H1 (cell line): Measurements from ENCODE around the gene STAMBPL1. TPM values are rescaled to one million over a fixed set of nuclear protein-coding genes. Genes with fewer than 3 reads are reported as not detected.
"Not testable (repeated sequence)": the region's sequence is repeated elsewhere in the genome, so short reads cannot be mapped to it uniquely, and the experiment has no call there.

Experiments used
- CTCF ChIA-PET: fragments of 300-600 bp; sonication (Branson Sonifier 250); formaldehyde crosslinking; loops from one replicate; lab custom pipeline; 2021; ENCODE audit not compliant: partially characterized antibody; lab: Charles Lee
- POLR2A ChIA-PET: fragments of 300-600 bp; sonication (Branson Sonifier 250); formaldehyde crosslinking; loops from one replicate; lab custom pipeline; 2021; ENCODE audit warnings: inconsistent platforms; ENCODE audit not compliant: partially characterized antibody; lab: Charles Lee
- DNase-seq, 2 experiments: peaks; one replicate each; pipeline versions ENCODE4 v3.0.0 to v3.0.0-alpha.2; 2010 to 2022; ENCODE audit warnings: low spot score in 2 of 2, low read depth in 1 of 2, mixed read lengths in 1 of 2
- FAIRE-seq: peaks from 2 replicates; lab custom pipeline; 2011; peaks lifted over from hg19 to GRCh38; lab: Jason Lieb, UNC
- H2AFZ ChIP-seq: 2 replicates; pipeline ENCODE4 v1.8.1; 2012; ENCODE audit warnings: low read length, inconsistent platforms
- H2AK5ac ChIP-seq: 2 replicates; pipeline ENCODE4 v1.6.1; 2013; ENCODE audit warnings: low read depth, low read length
- H2BK120ac ChIP-seq: replicated peaks from 2 replicates; pipeline ENCODE3; 2013; ENCODE audit warnings: low read depth, low read length, inconsistent platforms
- H2BK12ac ChIP-seq: 2 replicates; pipeline ENCODE4 v1.6.1; 2013; ENCODE audit warnings: low read depth, low read length
- H2BK15ac ChIP-seq: 2 replicates; pipeline ENCODE4 v1.6.1; 2013; ENCODE audit warnings: low read length
- H2BK20ac ChIP-seq: 2 replicates; pipeline ENCODE4 v1.6.1; 2013; ENCODE audit warnings: low read length
- H2BK5ac ChIP-seq: 2 replicates; pipeline ENCODE4 v1.6.1; 2013; ENCODE audit warnings: low read depth, low read length
- H3K14ac ChIP-seq: 2 replicates; pipeline ENCODE4 v1.6.1; 2013; ENCODE audit warnings: inconsistent platforms; ENCODE audit not compliant: insufficient read length
- H3K18ac ChIP-seq: 2 replicates; pipeline ENCODE4 v1.6.1; 2013; ENCODE audit warnings: low read length; ENCODE audit errors: extremely low read depth
- H3K23ac ChIP-seq: 2 replicates; pipeline ENCODE4 v1.6.1; 2013; ENCODE audit warnings: inconsistent platforms; ENCODE audit not compliant: insufficient read length
- H3K23me2 ChIP-seq: 2 replicates; pipeline ENCODE4 v1.6.1; 2013; ENCODE audit warnings: low read depth, low read length
- H3K27ac ChIP-seq: 2 replicates; pipeline ENCODE4 v1.6.1; 2011; ENCODE audit warnings: low read depth, low read length, inconsistent platforms
- H3K27me3 ChIP-seq, 4 experiments: replicated peaks in 1 of 4; 1 replicate in 1 of 4; 2 replicates in 3 of 4; pipeline versions ENCODE4 v1.6.1 to v1.8.1; 2011 to 2013; ENCODE audit warnings: low read length in 3 of 4, mild to moderate bottlenecking in 3 of 4, inconsistent platforms in 2 of 4, mixed read lengths in 2 of 4, moderate library complexity in 1 of 4; ENCODE audit not compliant: control insufficient read depth in 3 of 4, insufficient read depth in 3 of 4; ENCODE audit errors: extremely low read depth in 1 of 4
- H3K36me3 ChIP-seq, 4 experiments: 2 replicates each; pipeline versions ENCODE4 v1.6.1 to v1.8.1; 2011 to 2013; ENCODE audit warnings: mild to moderate bottlenecking in 4 of 4, low read length in 3 of 4, moderate library complexity in 2 of 4, control low read depth in 1 of 4, inconsistent platforms in 1 of 4; ENCODE audit not compliant: insufficient read depth in 4 of 4, control insufficient read depth in 2 of 4
- H3K4ac ChIP-seq: replicated peaks from 2 replicates; pipeline ENCODE3; 2013; ENCODE audit warnings: low read length, low read depth, mixed read lengths, inconsistent platforms; ENCODE audit not compliant: insufficient read length
- H3K4me1 ChIP-seq, 4 experiments: replicated peaks in 1 of 4; 1 replicate in 1 of 4; 2 replicates in 3 of 4; pipeline versions ENCODE4 v1.6.1 to v1.8.1; 2011 to 2013; ENCODE audit warnings: low read length in 3 of 4, inconsistent platforms in 2 of 4, mixed read lengths in 1 of 4; ENCODE audit not compliant: insufficient read depth in 4 of 4, control insufficient read depth in 3 of 4
- H3K4me2 ChIP-seq, 2 experiments: 2 replicates each; pipeline versions ENCODE4 v1.6.1 to v1.8.1; 2011 to 2013; ENCODE audit warnings: low read depth in 2 of 2, low read length in 2 of 2, control low read depth in 1 of 2, inconsistent platforms in 1 of 2, mild to moderate bottlenecking in 1 of 2; ENCODE audit not compliant: insufficient read depth in 1 of 2
- H3K4me3 ChIP-seq, 4 experiments: fragments of 200-600, 300-600 bp in 1 of 4; sonication (generic), shearing (Covaris generic), sonication (Bioruptor Twin) in 1 of 4; 2 replicates each; pipeline versions ENCODE4 v1.5.1 to v1.8.1; 2011 to 2016; ENCODE audit warnings: low read length in 4 of 4, low read depth in 3 of 4, control low read depth in 2 of 4, inconsistent platforms in 2 of 4, mild to moderate bottlenecking in 2 of 4, mixed read lengths in 1 of 4, moderate library complexity in 1 of 4; ENCODE audit not compliant: insufficient read depth in 2 of 4; ENCODE audit errors: extremely low read depth in 1 of 4
- H3K56ac ChIP-seq: replicated peaks from 2 replicates; pipeline ENCODE3; 2013; ENCODE audit warnings: low read depth, mild to moderate bottlenecking, mixed read lengths, low read length, inconsistent platforms; ENCODE audit not compliant: insufficient read length
- H3K79me1 ChIP-seq: 2 replicates; pipeline ENCODE4 v1.6.1; 2013; ENCODE audit warnings: low read depth, low read length, control low read depth
- H3K79me2 ChIP-seq, 2 experiments: 2 replicates each; pipeline versions ENCODE4 v1.6.1 to v1.8.1; 2012 to 2013; ENCODE audit warnings: low read length in 2 of 2, mild to moderate bottlenecking in 2 of 2, inconsistent platforms in 1 of 2; ENCODE audit not compliant: insufficient read depth in 2 of 2, control insufficient read depth in 1 of 2
- H3K9ac ChIP-seq, 4 experiments: replicated peaks in 1 of 4; 1 replicate in 1 of 4; 2 replicates in 3 of 4; pipeline versions ENCODE4 v1.6.1 to v1.8.1; 2011 to 2013; ENCODE audit warnings: low read depth in 3 of 4, low read length in 3 of 4, control low read depth in 2 of 4, mild to moderate bottlenecking in 2 of 4, moderate library complexity in 2 of 4, inconsistent platforms in 1 of 4; ENCODE audit errors: extremely low read depth in 1 of 4
- H3K9me3 ChIP-seq, 2 experiments: 2 replicates each; pipeline versions ENCODE4 v1.6.1 to v1.8.1; 2012 to 2013; ENCODE audit warnings: mild to moderate bottlenecking in 2 of 2, moderate library complexity in 2 of 2, control low read depth in 1 of 2, inconsistent platforms in 1 of 2, low read depth in 1 of 2, low read length in 1 of 2, mixed read lengths in 1 of 2; ENCODE audit not compliant: insufficient read depth in 2 of 2
- H4K20me1 ChIP-seq, 2 experiments: replicated peaks in 1 of 2; 2 replicates each; pipeline versions ENCODE3 to v1.8.1; 2011 to 2013; ENCODE audit warnings: inconsistent platforms in 2 of 2, low read length in 2 of 2, mild to moderate bottlenecking in 1 of 2; ENCODE audit not compliant: insufficient read depth in 2 of 2, control insufficient read depth in 1 of 2
- H4K5ac ChIP-seq: 2 replicates; pipeline ENCODE4 v1.6.1; 2013; ENCODE audit warnings: low read length, low read depth, mixed read lengths, inconsistent platforms; ENCODE audit not compliant: insufficient read length
- H4K8ac ChIP-seq: 2 replicates; pipeline ENCODE4 v1.8.0; 2013; ENCODE audit warnings: mild to moderate bottlenecking, moderate library complexity, low read length, inconsistent platforms; ENCODE audit not compliant: insufficient read depth; ENCODE audit errors: extremely low read depth
- H4K91ac ChIP-seq: replicated peaks from 2 replicates; pipeline ENCODE3; 2013; ENCODE audit warnings: low read length, mixed read lengths, inconsistent platforms; ENCODE audit not compliant: insufficient read length
- polyA plus RNA-seq, 7 experiments: library from polyadenylated mRNA; depleted of rRNA in 3 of 7; stranded (reverse) in 5 of 7; unstranded in 2 of 7; fragments of >200 nt in 5 of 7; fragments of 200-250 nt in 2 of 7; gene quantifications; 1 replicate in 5 of 7; 2 replicates in 1 of 7; 4 replicates in 1 of 7; pipeline versions ENCODE4 v1.2.1 to v1.2.3, GENCODE V29; 2011 to 2013; ENCODE audit warnings: missing spikeins in 2 of 7, mixed read lengths in 2 of 7
- total RNA-seq: library from RNA; stranded (reverse); fragmentation: NEBNext Ultra II Directional; extraction: Animal tissue kit (Norgen Biotek cat#: 25700); gene quantifications from 2 replicates; pipeline ENCODE4 v1.2.1, GENCODE V29; 2021

Gene STAMBPL1
- total and polyA plus RNA-seq, 2 of the 8 experiments (the other 6 are each of a cell fraction or from before 2014, with no cell fraction given), result 5.5 TPM

DNA sequence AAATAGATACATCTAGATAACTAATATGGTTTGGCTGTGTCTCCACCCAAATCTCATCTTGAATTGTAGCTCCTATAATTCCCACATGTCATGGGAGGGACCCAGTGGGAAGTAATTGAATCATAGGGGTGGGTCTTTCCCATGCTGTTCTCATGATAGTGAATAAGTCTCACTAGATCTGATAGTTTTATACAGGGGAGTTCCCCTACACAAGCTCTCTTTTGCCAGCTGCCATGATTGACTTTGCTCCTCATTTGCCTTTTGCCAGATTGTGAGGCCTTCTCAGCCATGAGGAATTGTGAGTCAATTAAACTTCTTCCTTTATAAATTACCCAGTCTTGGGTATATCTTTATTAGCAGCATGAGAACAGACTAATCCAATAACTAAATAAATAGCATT lies 42.4 kb upstream of the STAMBPL1 start:
- H3K4me1 ChIP-seq, H2BK5ac ChIP-seq, H2BK15ac ChIP-seq, H2BK120ac ChIP-seq, H4K91ac ChIP-seq, H2BK20ac ChIP-seq, H4K5ac ChIP-seq, H3K27ac ChIP-seq, H2AK5ac ChIP-seq, H3K79me1 ChIP-seq, H3K36me3 ChIP-seq, H3K4me2 ChIP-seq, H3K4me3 ChIP-seq, H4K20me1 ChIP-seq, H3K27me3 ChIP-seq, H3K9me3 ChIP-seq, H3K18ac ChIP-seq, POLR2A ChIA-PET, DNase-seq, H3K56ac ChIP-seq, H3K79me2 ChIP-seq, FAIRE-seq, H3K4ac ChIP-seq, H3K14ac ChIP-seq, H3K23me2 ChIP-seq, H2BK12ac ChIP-seq, H3K9ac ChIP-seq, H2AFZ ChIP-seq, H4K8ac ChIP-seq, H3K23ac ChIP-seq: not testable (repeated sequence)
- CTCF ChIA-PET, result interaction anchor here (0.8 to 7.2 kb wide), 21 partner anchors 8 to 381 kb away, joined by 3 to 279 read pairs (median 11); partner anchors contain the start of gene FAS
